Activated CD4-positive, alpha-beta T cell treated with anti-CD3 and anti-CD28 coated beads, Interleukin-2, Interleukin-6, amounts not matched to agents 100 ng/mL and 50 ng/mL, durations not matched to agents 16 hours and 8 hours (primary cell): ENCODE results near the gene BMP2K.

Source experiments
- DNase-seq: peaks from one replicate; pipeline ENCODE4 v3.0.0-alpha.2; 2020

Gene BMP2K

DNA sequence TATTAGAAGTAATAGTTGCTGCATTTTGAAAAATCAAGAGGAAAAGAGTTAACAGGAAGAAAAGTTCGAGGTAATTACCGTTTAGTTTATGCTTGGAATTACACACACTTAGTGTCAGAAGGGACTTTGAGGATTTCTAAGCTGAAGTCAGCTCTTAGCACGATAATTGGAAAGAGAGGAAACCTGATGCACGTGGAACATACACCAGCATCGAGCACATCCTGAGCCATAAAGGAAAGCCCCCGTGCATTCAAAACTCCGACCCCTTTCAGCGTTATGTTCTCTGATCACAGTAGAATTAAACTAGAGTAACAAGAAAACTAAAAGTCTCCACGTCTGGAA is 163.5 kb downstream of the BMP2K start:
- no peak for DNase-seq

DNA sequence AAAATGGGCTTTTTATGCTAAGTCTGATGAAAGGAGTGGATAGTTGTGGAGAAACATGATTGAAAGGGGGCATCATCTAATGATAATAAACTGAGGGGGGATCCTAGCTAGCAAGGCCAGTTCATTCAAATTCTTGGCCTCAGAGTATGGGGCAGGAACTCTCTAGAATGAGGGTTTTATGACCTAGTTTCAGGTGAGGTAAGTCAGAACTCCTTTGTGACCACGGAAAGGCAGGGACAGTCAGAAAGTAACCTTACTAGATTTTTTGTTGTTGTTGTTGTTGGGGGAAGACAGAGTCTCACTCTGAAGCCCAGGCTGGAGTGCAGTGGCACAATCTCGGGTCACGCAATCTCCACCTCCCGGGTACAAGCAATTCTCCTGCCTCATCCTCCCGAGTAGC is 164.6 kb downstream of the BMP2K start:
- DNase-seq: peak; percentile 51

DNA sequence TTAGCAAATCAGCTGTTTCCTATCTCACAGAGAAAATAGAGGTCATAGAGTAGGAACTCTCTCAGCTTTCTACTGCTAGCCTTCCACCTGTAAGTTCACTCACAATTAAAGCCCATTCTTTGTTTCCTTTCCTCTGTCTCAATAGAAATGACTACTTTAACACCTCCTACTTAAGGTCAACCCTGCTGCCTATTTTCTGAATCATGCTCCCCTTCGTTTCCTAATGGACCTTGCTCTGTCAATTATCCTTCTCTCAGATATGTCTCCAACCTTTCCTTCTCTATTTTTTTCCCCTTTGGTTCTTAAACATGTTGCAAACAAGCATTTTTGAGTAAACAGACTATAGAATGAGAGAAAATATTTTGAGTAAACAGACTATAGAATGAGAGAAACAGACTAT is 168.2 kb downstream of the BMP2K start:
- DNase-seq: no peak

DNA sequence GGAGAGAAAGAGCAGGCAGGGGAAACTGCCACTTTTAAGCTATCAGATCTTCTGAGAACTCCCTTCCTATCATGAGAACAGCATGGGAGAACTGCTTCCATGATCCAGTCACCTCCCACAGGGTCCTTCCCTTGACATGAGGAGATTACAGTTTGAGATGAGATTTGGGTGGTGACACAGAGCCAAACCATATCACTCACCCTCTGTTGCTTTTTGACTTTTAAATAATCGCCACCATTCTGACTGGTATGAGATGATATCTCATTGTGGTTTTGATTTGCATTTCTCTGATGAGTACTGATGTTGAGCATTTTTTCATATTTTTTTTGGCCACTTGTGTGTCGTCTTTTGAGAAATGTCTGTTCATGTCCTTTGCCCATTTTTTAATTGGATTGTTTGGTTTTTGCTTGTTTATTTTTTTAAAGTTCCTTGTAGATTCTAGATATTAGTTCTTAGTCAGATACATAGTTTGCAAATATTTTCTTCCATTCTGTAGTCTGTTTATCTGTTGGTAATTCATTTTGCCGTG is 169.6 kb downstream of the BMP2K start:
- DNase-seq: peak; percentile 16

DNA sequence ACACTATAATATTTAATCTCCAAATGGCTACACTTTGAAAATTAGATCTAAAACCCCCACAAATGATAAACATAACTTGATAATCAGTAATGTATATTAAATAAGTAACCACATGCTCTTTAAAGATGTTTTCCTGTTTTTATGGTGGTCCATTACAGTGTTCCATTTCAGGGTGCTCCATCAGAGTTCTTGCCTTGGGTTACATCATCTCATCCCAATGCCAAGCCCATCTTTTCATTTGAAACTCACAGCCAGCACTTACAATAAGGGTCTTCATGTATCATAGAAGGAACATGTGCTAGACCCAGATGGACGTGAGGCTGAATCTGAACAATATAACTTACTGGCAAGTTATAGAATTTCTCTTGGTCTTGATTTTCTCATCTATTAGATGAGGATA is 173.6 kb downstream of the BMP2K start:
- DNase-seq: no peak

DNA sequence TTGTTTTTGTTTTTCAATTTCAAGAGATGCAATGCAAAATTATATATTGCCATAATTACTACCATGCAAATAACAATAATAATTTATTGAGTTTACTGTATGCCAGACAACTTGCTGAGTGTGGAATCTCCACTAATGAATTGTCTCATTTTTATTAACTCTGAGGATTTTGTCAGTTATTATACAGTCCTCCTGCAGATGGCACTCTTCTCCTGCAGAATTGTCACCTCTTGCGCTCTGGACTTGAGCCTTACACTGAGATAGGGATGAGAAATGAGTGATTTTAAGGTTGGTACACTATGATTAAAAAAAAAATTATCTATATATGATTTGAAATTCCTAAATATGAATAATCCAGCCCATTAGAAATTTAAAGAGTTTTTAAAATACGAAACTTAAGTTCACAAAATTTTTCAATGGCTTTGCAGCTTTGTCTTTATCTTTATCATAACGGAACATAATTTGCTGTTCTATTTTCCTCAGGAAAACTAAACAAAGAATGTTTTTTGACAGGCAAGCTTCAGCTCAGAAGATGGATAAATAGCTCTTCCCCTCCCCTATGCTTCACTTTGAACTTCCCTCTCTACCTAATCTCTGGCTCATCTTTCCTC is 175.8 kb downstream of the BMP2K start:
- peak; percentile 59 for DNase-seq

DNA sequence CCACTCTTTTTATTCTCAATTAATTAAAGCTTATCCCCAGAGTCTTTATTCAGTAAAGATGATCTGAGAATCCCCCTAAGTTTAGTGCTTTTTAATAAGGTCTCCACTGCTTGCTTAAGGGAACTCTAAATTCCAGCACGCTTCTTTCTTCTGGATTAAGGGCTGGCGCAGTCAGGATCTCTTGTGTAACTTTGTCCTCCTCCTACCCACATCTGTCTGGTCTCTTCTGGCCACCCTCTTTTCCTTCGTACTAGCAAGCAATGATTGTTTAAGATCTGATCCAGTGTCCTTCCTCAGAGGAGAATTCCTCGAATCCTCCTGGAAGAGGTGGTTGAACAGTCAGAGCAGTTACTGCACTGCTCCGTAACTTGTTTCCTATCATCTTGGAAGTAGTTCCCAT is 177.1 kb downstream of the BMP2K start:
- no peak for DNase-seq

DNA sequence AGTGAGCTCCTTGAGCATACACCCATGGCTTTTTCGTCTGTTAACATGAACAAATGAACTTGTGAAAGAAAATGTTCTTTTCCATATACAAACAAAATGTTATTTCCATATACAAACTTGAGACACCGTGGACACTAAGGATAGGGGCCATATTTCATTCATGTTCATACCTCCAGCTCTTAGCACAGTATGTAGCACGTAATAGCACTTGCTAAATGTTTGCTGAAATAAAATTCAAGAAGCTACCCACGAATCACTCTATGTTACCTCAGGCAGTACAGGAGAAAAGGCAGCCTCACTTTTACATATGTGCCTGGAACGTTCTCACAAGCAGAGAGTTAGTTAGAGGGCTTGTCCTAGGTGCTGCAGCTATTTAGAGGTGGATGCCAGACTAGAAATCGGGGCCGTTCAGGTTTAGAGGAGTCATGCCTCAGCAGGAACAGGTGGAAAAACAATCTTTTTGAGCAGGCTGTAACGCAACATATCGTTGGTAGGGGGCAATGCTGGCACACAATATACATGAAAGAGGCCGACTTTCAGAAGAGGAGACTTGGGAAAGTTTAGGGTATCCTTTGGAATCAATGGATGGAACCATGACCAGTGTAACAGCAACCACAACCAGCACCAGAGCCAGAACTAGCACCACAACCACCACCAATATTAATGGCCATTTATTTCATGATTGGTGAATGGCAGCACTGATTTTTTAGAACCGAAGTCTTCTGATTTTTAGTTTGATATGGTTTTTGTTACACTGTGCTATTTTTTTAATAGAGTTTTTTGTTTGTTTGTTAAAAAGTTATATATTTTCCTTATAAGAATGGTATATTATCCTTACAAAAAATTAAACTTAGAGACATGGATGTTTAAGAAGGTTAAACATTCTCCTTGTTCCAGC is 177.9 kb downstream of the BMP2K start:
- peak; percentile 28 for DNase-seq

DNA sequence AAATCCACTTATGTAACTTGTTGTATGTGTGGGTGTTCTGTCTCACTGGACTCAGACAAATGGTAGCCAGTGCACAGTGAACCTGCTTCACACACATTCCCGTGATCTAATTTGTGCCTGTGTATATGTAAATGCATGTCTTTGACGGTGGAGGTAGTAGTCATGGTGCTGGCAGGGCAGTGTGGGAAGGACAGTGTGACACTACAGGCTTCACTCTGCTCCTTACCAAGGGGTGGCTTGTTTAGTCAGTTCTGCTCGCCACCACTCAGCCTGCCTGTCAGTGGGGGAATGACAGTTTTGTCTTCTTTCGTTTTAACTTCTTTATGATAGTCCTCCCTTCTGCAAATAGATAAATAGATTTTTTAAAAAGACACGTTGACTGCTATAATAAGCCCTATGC is 180.8 kb downstream of the BMP2K start:
- no peak for DNase-seq

DNA sequence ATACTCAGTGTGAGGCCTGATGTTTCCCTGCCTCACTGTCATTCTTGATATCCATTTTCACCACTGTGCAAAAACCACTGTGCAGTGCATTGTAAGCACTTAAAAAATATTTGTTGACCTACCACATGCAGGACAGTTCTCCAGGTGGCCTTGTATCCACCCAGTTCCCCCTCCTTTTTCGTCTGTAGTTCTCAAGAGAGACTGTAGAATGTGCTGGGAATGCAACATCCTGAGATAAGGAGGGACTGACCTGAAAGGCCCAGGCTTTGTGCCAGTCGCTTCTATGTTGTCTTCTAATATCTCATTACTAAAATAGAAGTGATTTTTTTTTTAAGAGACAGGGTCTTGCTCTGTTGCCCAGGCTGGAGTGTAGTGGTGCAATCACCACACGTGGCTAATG is 184.8 kb downstream of the BMP2K start:
- DNase-seq: no peak
